Type B pancreatic cell (in vitro differentiated cells): ENCODE data around the gene ZC3H18. TPM values are rescaled to one million over a fixed set of nuclear protein-coding genes. Genes with fewer than 3 reads are reported as not detected.

Source experiments
- DNase-seq: peaks from one replicate; pipeline ENCODE4 v3.0.0; 2021; ENCODE audit warnings: mixed read lengths; ENCODE audit not compliant: unreplicated experiment; ENCODE audit errors: extremely low spot score
- H3K27ac Mint-ChIP-seq: 2 replicates; pipeline ENCODE4 v1.8.0; 2021; ENCODE audit warnings: mild to moderate bottlenecking, mixed read lengths
- H3K27me3 Mint-ChIP-seq: 2 replicates; pipeline ENCODE4 v1.8.0; 2021; ENCODE audit warnings: mixed read lengths
- H3K36me3 Mint-ChIP-seq: 2 replicates; pipeline ENCODE4 v1.8.0; 2021; ENCODE audit warnings: mixed read lengths
- H3K4me1 Mint-ChIP-seq: one replicate; pipeline ENCODE4 v1.8.0; 2021; ENCODE audit warnings: mixed read lengths; ENCODE audit not compliant: unreplicated experiment
- H3K4me3 Mint-ChIP-seq: 2 replicates; pipeline ENCODE4 v1.8.0; 2021; ENCODE audit warnings: mild to moderate bottlenecking, mixed read lengths
- H3K9me3 Mint-ChIP-seq: 2 replicates; pipeline ENCODE4 v1.8.0; 2021; ENCODE audit warnings: mixed read lengths
- total RNA-seq: library from RNA; stranded (reverse); gene quantifications from 2 replicates; pipeline ENCODE4 v1.2.1, GENCODE V29; 2021; ENCODE audit warnings: low replicate concordance
- TF ChIP-seq, protein P1 (sequence below): fragments of 200-600 bp; sonication (generic); conservative IDR thresholded peaks from 2 replicates; pipeline ENCODE4 v1.5.0; 2021; ENCODE audit warnings: antibody characterized with exemption, mild to moderate bottlenecking

ZC3H18 gene
- total RNA-seq, 1 donor from 2014 or later = 70.2 TPM

DNA sequence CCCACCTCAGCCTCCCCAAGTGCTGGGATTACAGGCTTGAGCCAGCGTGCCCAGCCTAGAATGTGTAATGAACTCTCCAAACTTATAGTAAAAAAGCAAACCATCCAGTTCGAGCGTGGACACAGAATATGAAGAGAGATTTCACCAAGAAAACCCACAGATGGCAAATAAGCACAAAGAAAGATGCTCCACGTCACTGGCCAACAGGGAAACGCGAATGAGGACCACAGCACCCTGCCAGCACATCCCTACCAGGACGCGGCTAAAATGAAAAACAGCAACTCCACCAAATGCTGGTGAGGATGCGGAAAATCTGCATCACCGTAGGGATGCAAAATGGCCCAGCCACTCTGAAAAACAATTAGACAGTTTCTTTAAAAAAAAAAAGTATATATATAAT is 91.3 kb downstream of the ZC3H18 start:
- DNase-seq = no peak
- Mint-ChIP-seq H3K4me1 (no peaks in the 10 kb centered on the region), H3K9me3 (no peaks in the 10 kb centered on the region), H3K27me3 (no peaks in the 10 kb centered on the region), H3K27ac (peak overlapping the region; percentile 9), H3K4me3 (peak overlapping the region; percentile 92), H3K36me3 (no peaks in the 10 kb centered on the region)
- TF ChIP-seq, protein P1, sequence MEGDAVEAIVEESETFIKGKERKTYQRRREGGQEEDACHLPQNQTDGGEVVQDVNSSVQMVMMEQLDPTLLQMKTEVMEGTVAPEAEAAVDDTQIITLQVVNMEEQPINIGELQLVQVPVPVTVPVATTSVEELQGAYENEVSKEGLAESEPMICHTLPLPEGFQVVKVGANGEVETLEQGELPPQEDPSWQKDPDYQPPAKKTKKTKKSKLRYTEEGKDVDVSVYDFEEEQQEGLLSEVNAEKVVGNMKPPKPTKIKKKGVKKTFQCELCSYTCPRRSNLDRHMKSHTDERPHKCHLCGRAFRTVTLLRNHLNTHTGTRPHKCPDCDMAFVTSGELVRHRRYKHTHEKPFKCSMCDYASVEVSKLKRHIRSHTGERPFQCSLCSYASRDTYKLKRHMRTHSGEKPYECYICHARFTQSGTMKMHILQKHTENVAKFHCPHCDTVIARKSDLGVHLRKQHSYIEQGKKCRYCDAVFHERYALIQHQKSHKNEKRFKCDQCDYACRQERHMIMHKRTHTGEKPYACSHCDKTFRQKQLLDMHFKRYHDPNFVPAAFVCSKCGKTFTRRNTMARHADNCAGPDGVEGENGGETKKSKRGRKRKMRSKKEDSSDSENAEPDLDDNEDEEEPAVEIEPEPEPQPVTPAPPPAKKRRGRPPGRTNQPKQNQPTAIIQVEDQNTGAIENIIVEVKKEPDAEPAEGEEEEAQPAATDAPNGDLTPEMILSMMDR = no peak

DNA sequence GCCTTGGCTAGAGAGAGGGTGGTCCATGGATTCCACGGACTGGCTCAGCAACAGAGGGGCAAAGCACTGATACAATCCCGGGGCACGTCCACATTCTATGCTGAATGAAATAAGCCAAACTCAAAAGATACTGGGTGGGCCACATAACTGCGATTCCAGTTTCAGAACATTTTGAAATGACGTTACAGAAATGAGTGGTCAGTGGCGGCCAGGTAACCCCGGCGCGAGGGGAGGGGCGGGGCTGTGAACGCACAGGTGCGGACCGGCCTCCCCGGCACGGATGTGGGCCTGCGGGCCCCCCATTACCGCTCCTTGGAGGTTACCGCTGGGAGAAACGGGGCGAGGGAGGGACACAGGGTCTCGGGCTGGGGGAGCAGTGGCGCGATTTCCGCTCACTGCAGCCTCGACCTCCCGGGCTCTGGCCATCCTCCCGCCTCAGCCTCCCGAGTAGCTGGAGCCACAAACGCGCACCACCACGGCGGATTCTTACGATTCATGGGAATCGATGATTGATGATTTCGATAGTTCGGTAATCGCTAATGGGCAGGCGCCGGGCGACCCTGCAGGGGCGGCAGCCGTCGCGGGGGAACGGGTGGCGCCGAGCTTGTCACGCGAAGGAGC is 92.1 kb downstream of the ZC3H18 start:
- Mint-ChIP-seq H3K36me3 (no peaks in the 10 kb centered on the region), H3K4me1 (peaks cover 2% of the 10 kb centered on the region), H3K27me3 (no peaks in the 10 kb centered on the region), H3K27ac (peak overlapping the region; percentile 93), H3K9me3 (no peaks in the 10 kb centered on the region), H3K4me3 (peak overlapping the region; percentile 92)
- no peak for DNase-seq
- TF ChIP-seq, protein P1 = no peak

DNA sequence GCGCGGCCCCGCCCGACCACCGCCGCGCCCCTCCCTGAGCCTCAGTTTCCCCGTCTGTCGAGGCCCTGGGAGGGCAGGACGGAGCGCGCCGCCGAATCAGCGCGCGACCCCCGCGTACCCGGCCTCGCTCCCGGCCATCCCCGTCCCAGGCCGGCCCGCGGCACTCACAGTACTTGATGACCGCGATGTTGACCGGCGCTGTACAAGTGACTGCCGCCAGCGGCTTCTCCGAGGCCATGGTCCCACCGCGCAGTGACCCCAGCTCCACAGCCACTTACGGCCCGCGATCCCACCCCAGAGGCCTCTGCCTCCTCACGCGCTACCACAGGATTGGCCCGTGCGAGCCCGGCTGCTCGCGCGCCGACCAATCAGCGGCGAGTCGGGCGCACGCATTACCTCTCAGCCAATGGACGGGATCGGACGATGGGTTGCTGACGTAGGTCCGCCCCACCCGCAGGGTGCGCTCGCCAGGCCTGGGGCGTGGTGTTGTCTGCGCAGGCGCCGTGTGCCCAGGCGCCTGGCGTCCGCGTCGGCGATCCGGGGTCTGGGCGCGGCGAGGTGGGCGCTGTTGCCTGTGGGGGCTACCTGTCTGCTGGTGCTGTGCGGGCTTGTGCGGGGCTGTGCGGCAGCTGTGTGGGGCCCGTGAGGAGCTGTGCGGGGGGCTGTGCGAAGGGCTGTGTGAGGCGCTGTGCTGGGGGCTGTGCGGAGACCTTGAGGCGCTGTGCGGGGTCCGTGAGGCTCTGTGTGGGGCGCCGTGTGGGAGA is 92.8 kb downstream of the ZC3H18 start, which contains the start of gene MVD:
MVD (minus strand) TSS at position 249 of the 764 bp plus-strand sequence; CDS start at position 238, 11 bp downstream.
- TF ChIP-seq, protein P1 = no peak
- H3K4me3 Mint-ChIP-seq = peak within 1 kb of the TSS; percentile 93
- H3K4me1 Mint-ChIP-seq = peaks cover 7% of the 10 kb centered on the region
- H3K27me3 Mint-ChIP-seq = no peaks in the 10 kb centered on the region
- no peaks in the 10 kb centered on the region for H3K9me3 Mint-ChIP-seq
- DNase-seq = peak; percentile 98
- peak within 1 kb of the TSS; percentile 93 for H3K27ac Mint-ChIP-seq
- no peaks in the 10 kb centered on the region for H3K36me3 Mint-ChIP-seq

DNA sequence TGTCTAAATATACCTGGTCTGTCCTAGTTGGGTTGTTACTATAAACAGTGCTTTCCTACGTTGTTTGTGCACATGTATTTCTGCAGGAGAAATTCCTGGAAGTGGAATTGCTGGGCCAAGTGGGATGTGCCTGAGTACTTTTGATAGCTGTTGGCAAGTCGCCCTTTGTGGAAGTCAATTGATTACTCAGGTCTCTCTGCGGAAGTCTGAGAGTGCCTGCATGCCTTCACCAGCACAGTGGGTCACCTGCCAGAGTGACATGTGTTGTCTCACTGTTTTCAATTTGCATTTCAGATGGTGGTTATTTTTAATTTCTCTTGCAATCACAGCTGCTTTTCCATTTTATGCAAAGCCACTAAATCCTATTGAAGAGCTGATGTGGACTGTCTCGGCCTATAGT is 94.9 kb downstream of the ZC3H18 start:
- peak overlapping the region; percentile 65 for H3K4me3 Mint-ChIP-seq
- peaks cover 7% of the 10 kb centered on the region for H3K4me1 Mint-ChIP-seq
- H3K27me3 Mint-ChIP-seq = no peaks in the 10 kb centered on the region
- H3K27ac Mint-ChIP-seq = no peak overlapping the region
- no peak for DNase-seq
- peaks cover 3% of the 10 kb centered on the region for H3K36me3 Mint-ChIP-seq
- H3K9me3 Mint-ChIP-seq = no peaks in the 10 kb centered on the region
- TF ChIP-seq, protein P1 = no peak

DNA sequence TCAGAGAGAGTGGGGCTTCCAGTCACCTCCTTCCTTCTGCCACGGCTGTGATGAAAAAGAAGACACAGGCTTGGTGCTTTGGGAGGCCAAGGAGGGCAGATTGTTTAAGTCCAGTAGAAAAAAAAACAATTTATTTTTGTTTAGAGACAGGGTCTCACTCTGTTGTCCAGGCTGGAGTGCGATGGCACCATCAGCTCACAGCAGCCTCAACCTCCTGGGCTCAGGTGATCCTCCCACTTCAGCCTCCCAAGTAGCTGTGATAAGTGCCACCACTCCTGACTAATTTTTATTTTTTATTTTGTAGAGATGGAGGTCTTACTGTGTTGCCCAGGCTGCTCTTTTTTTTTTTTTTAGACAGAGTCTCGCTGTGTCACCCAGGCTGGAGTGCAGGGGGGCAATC is 95.4 kb downstream of the ZC3H18 start:
- Mint-ChIP-seq H3K27ac (no peak overlapping the region), H3K36me3 (peaks cover 3% of the 10 kb centered on the region), H3K27me3 (no peaks in the 10 kb centered on the region), H3K4me1 (peaks cover 7% of the 10 kb centered on the region), H3K4me3 (no peak overlapping the region), H3K9me3 (no peaks in the 10 kb centered on the region)
- TF ChIP-seq, protein P1 = no peak
- DNase-seq = no peak
